ENCODE results near the gene EHD2.
"Not testable (repeated sequence)": the region's sequence is repeated elsewhere in the genome, so short reads cannot be mapped to it uniquely, and the experiment has no call there.

EHD2 gene

DNA sequence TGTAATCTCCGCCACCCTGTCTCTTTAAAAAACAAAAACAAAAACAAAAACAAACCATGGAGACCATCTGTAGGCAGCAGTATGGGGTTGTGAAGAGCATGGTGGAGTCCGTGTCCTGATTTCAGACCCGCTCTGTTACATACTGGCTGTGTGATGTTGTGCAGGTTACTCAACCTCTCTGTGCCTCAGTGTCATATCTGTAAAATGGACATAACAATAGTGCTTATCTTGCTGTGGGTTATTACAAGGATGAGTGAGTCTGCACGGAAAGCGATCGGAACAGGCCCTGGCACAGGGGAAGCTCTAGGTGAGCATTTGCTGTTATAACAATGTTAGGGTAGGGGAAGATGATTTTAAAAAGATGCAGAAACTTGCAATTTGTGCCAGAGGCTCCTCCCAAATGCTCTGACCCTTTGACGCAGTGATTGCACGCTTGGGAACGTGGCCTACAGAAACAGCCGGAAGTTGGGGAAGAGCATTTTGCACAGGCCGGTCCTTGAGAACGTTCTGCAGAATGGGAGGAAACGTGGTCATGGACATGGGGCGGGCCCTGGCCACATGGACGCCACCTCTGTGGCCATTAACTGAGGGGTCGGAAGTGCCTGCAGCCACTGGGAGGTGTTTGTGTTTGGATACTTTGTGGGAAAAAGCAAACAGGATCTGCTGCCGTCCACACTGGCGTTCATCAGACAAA, 49.5 kb downstream of the EHD2 start:
- Histone ChIP-seq H3K36me3 (ENCODE audit: control insufficient read depth, insufficient read depth, low read length, severe bottlenecking) (peaks cover 14% of the 10 kb centered on the region), H3K9me3 (ENCODE audit: control insufficient read depth, low read length) (no peaks in the 10 kb centered on the region), H3K9ac (ENCODE audit: low read length) (no peak overlapping the region), H3K27me3 (replicated peaks; ENCODE audit: control insufficient read depth, insufficient read depth, low read length) (no peaks in the 10 kb centered on the region), H3K4me1 (ENCODE audit: control insufficient read depth, insufficient read depth, low read length) (peaks cover 2% of the 10 kb centered on the region), H3K4me3 (ENCODE audit: low read length) (no peak overlapping the region)
- DNase-seq (ENCODE audit: low read depth): no peak

DNA sequence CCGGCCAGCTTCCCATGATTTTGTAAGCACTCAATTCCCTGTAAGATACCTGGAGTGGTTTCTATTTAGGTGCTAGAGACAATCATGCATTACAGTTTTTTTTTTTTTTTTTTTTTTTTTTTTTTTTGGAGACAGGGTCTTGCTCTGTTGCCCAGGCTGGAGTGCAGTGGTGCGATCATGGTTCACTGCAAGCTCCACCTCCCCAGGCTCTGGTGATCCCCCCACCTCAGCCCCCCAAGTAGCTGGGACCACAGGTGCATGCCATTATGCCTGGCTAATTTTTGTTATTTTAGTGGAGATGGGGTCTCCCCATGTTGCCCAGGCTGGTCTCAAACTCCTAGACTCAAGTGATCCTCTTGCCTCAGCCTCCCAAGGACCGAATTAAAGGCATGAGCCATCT, 51.5 kb downstream of the EHD2 start:
- not testable (repeated sequence) for H3K4me1 ChIP-seq (ENCODE audit: control insufficient read depth, insufficient read depth, low read length); H3K9me3 ChIP-seq (ENCODE audit: control insufficient read depth, low read length); H3K9ac ChIP-seq (ENCODE audit: low read length); H3K27me3 ChIP-seq (replicated peaks; ENCODE audit: control insufficient read depth, insufficient read depth, low read length); H3K4me3 ChIP-seq (ENCODE audit: low read length); DNase-seq (ENCODE audit: low read depth); H3K36me3 ChIP-seq (ENCODE audit: control insufficient read depth, insufficient read depth, low read length, severe bottlenecking)

DNA sequence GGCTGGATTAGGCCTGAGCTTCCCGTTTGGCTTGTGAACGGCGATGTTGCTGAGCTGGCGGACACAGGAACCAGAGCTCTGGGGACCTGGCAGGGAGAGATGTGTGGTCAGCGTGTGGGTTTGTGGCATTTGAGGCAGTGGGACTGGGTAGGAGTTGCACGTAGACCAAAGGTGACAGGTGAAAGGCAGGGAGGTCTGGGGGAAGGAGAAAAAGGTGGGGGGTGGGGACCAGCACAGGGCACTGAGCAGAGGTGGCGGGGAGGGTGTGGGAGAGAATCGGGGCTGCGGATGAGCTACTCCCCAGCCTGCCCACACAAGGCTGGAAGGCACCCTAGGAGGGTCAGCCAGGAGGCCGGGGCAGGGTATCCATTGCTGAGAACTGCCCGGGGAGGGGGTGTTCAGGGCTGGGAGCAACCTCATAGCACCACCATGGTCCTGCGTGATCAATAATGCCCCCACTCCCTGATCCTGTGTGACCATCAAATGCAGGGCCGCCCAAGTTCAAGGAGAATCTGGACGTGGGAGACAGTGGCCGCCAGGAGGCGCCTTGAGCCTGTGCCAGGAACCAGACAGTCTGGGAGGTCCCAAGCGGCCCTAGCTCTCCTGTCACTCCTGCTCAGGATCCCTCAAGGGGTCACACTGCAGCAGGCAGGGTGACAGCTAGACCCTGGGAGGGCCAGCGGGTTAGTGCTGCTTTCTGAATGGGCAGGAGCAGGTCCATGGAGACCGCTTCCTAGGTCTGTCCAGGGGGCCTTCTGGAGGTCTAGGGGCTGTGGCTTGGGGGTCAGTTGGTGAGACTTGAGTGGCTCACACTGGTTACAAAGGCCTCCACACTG, 52.5 kb downstream of the EHD2 start:
- no peak overlapping the region for H3K4me3 ChIP-seq (ENCODE audit: low read length)
- H3K27me3 ChIP-seq (replicated peaks; ENCODE audit: control insufficient read depth, insufficient read depth, low read length): no peaks in the 10 kb centered on the region
- peaks cover 2% of the 10 kb centered on the region for H3K4me1 ChIP-seq (ENCODE audit: control insufficient read depth, insufficient read depth, low read length)
- no peak overlapping the region for H3K9ac ChIP-seq (ENCODE audit: low read length)
- no peaks in the 10 kb centered on the region for H3K9me3 ChIP-seq (ENCODE audit: control insufficient read depth, low read length)
- H3K36me3 ChIP-seq (ENCODE audit: control insufficient read depth, insufficient read depth, low read length, severe bottlenecking): no peaks in the 10 kb centered on the region
- DNase-seq (ENCODE audit: low read depth): peak; percentile 73

DNA sequence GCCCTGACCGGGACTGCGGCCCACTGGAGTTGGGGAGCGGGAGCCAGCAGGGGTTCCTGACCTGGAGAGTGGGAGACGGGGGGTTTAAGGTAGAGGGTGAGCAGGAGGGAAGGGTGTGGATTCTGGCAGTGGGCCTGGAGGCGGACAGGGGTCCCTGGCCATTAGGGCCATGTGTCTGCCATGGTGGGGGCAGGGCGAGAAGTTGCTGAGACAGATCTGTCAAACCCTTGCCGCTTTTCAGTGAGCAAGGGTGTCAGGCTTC, 53.1 kb downstream of the EHD2 start:
- Histone ChIP-seq H3K36me3 (ENCODE audit: control insufficient read depth, insufficient read depth, low read length, severe bottlenecking) (no peaks in the 10 kb centered on the region), H3K4me3 (ENCODE audit: low read length) (no peak overlapping the region), H3K9me3 (ENCODE audit: control insufficient read depth, low read length) (no peaks in the 10 kb centered on the region), H3K4me1 (ENCODE audit: control insufficient read depth, insufficient read depth, low read length) (peaks cover 2% of the 10 kb centered on the region), H3K9ac (ENCODE audit: low read length) (no peak overlapping the region), H3K27me3 (replicated peaks; ENCODE audit: control insufficient read depth, insufficient read depth, low read length) (no peaks in the 10 kb centered on the region)
- no peak for DNase-seq (ENCODE audit: low read depth)

- DNase-seq (ENCODE audit: low read depth): no peak
- Histone ChIP-seq H3K9ac (ENCODE audit: low read length) (no peak overlapping the region), H3K27me3 (replicated peaks; ENCODE audit: control insufficient read depth, insufficient read depth, low read length) (no peaks in the 10 kb centered on the region), H3K4me3 (ENCODE audit: low read length) (no peak overlapping the region), H3K4me1 (ENCODE audit: control insufficient read depth, insufficient read depth, low read length) (peaks cover 2% of the 10 kb centered on the region), H3K9me3 (ENCODE audit: control insufficient read depth, low read length) (no peaks in the 10 kb centered on the region), H3K36me3 (ENCODE audit: control insufficient read depth, insufficient read depth, low read length, severe bottlenecking) (no peaks in the 10 kb centered on the region)
Measured at GRCh38 chr19:47766670-47767069, 53.4 kb downstream of the EHD2 start.

DNA sequence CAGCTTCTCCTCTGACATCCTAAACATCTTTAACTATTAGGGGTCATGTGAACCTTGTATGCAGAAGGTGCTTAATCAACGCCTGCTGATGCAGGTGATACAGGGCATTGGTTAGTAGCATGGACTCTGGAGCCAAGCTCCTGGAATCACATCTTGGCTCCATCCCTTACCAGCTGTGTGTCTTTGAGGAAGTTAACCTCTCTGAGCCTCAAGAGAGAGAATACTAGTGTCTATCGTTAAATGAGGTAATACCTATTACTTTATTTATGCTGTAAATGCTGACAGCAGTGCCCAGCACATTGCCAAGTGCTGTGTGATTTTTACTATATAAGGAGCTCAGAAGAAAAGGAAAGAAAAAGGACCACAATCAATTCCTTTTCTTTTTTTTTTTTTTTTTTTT, 54.1 kb downstream of the EHD2 start:
- no peaks in the 10 kb centered on the region for H3K9me3 ChIP-seq (ENCODE audit: control insufficient read depth, low read length)
- no peaks in the 10 kb centered on the region for H3K36me3 ChIP-seq (ENCODE audit: control insufficient read depth, insufficient read depth, low read length, severe bottlenecking)
- H3K27me3 ChIP-seq (replicated peaks; ENCODE audit: control insufficient read depth, insufficient read depth, low read length): no peaks in the 10 kb centered on the region
- H3K4me3 ChIP-seq (ENCODE audit: low read length): no peak overlapping the region
- peaks cover 2% of the 10 kb centered on the region for H3K4me1 ChIP-seq (ENCODE audit: control insufficient read depth, insufficient read depth, low read length)
- DNase-seq (ENCODE audit: low read depth): no peak
- no peak overlapping the region for H3K9ac ChIP-seq (ENCODE audit: low read length)

DNA sequence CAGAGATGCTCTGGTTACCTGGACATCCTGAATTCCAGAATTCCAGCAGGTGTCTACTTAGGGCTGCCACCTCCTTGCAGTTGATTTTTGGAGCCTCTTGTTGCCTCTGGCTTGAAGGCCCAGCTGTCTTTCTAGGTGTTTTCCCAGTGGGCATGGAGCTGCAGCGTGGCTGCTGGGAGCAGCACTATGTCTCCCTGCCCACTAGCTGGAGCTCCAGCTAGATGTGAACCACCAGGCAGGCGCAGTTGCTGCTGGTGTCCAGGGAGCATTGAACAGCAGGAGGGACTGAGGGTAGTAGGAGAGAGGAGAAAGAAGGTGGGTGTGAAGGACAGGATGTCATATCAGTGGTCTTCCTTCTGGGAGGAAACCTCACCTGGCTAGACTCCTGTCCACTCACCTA, 55.4 kb downstream of the EHD2 start:
- Histone ChIP-seq H3K27me3 (replicated peaks; ENCODE audit: control insufficient read depth, insufficient read depth, low read length) (no peaks in the 10 kb centered on the region), H3K9me3 (ENCODE audit: control insufficient read depth, low read length) (no peaks in the 10 kb centered on the region), H3K9ac (ENCODE audit: low read length) (no peak overlapping the region), H3K4me1 (ENCODE audit: control insufficient read depth, insufficient read depth, low read length) (peaks cover 2% of the 10 kb centered on the region), H3K36me3 (ENCODE audit: control insufficient read depth, insufficient read depth, low read length, severe bottlenecking) (no peaks in the 10 kb centered on the region), H3K4me3 (ENCODE audit: low read length) (no peak overlapping the region)
- no peak for DNase-seq (ENCODE audit: low read depth)

- H3K4me3 ChIP-seq (ENCODE audit: low read length): no peak overlapping the region
- no peak overlapping the region for H3K9ac ChIP-seq (ENCODE audit: low read length)
- peaks cover 2% of the 10 kb centered on the region for H3K4me1 ChIP-seq (ENCODE audit: control insufficient read depth, insufficient read depth, low read length)
- H3K9me3 ChIP-seq (ENCODE audit: control insufficient read depth, low read length): no peaks in the 10 kb centered on the region
- H3K36me3 ChIP-seq (ENCODE audit: control insufficient read depth, insufficient read depth, low read length, severe bottlenecking): no peaks in the 10 kb centered on the region
- no peaks in the 10 kb centered on the region for H3K27me3 ChIP-seq (replicated peaks; ENCODE audit: control insufficient read depth, insufficient read depth, low read length)
- no peak for DNase-seq (ENCODE audit: low read depth)
Measured at GRCh38 chr19:47769534-47769933, 56.3 kb downstream of the EHD2 start.

- DNase-seq (ENCODE audit: low read depth); H3K9ac ChIP-seq (ENCODE audit: low read length); H3K36me3 ChIP-seq (ENCODE audit: control insufficient read depth, insufficient read depth, low read length, severe bottlenecking); H3K27me3 ChIP-seq (replicated peaks; ENCODE audit: control insufficient read depth, insufficient read depth, low read length); H3K9me3 ChIP-seq (ENCODE audit: control insufficient read depth, low read length); H3K4me3 ChIP-seq (ENCODE audit: low read length); H3K4me1 ChIP-seq (ENCODE audit: control insufficient read depth, insufficient read depth, low read length): not testable (repeated sequence)
Measured at GRCh38 chr19:47771291-47771690, 58.1 kb downstream of the EHD2 start.

DNA sequence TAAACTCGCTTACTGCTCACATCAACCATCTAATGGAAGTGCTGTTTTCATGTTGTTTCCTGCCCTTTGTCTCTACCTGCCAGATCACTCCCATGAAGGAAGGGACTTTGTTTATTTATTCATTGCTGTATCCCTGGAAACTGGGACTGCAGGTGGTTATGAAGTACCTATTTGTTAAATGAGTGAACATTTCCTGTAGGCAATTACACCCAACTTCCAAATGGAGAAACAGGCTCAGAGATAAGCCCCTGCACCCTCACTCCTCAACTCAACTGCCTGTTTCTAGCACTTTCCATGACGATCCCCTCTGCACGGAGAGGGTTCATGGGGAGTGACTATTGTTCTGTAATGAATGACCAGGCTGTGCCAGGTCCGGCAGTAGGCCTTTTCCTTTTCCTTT, 63.3 kb downstream of the EHD2 start:
- Histone ChIP-seq H3K4me3 (ENCODE audit: low read length) (no peak overlapping the region), H3K9ac (ENCODE audit: low read length) (no peak overlapping the region), H3K36me3 (ENCODE audit: control insufficient read depth, insufficient read depth, low read length, severe bottlenecking) (peaks cover 8% of the 10 kb centered on the region), H3K9me3 (ENCODE audit: control insufficient read depth, low read length) (no peaks in the 10 kb centered on the region), H3K4me1 (ENCODE audit: control insufficient read depth, insufficient read depth, low read length) (peaks cover 18% of the 10 kb centered on the region), H3K27me3 (replicated peaks; ENCODE audit: control insufficient read depth, insufficient read depth, low read length) (no peaks in the 10 kb centered on the region)
- DNase-seq (ENCODE audit: low read depth): no peak

- not testable (repeated sequence) for DNase-seq (ENCODE audit: low read depth); H3K27me3 ChIP-seq (replicated peaks; ENCODE audit: control insufficient read depth, insufficient read depth, low read length); H3K9me3 ChIP-seq (ENCODE audit: control insufficient read depth, low read length); H3K36me3 ChIP-seq (ENCODE audit: control insufficient read depth, insufficient read depth, low read length, severe bottlenecking)
- Histone ChIP-seq H3K4me3 (ENCODE audit: low read length) (peak overlapping the region; percentile 83), H3K4me1 (ENCODE audit: control insufficient read depth, insufficient read depth, low read length) (peaks cover 25% of the 10 kb centered on the region), H3K9ac (ENCODE audit: low read length) (peak overlapping the region; percentile 94)
Measured at GRCh38 chr19:47777245-47778048, 64.2 kb downstream of the EHD2 start.

All from adipocyte (in vitro differentiated cells).